CD4-positive, alpha-beta T cell treated with Interleukin-21 for 1 hour (primary cell): Measurements from ENCODE around the gene SDF2L1.
"Not testable (repeated sequence)": the region's sequence is repeated elsewhere in the genome, so short reads cannot be mapped to it uniquely, and the experiment has no call there.

ENCODE experiments used
- DNase-seq: peaks from one replicate; pipeline ENCODE4 v3.0.0-alpha.2; 2020

The SDF2L1 gene

DNA sequence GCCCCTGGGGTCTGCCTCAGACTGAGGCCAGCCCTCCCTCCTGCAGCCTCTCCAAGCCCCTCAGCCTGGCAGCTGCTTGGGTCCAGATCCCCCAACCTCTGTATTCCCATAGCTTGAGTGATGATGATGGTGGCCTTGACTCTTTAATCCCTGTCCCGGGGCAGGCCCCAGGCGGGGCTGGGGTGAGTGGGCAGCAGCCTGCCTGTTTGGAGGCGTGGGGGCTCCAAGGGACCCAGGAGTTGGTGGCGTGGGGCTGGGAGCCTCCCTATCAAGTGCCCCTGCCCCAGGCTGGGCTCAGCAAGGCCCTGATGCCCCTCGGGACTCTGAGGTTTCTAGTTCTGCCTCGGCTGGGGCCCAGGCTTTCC is 46.2 kb downstream of the SDF2L1 start:
- no peak for DNase-seq

DNA sequence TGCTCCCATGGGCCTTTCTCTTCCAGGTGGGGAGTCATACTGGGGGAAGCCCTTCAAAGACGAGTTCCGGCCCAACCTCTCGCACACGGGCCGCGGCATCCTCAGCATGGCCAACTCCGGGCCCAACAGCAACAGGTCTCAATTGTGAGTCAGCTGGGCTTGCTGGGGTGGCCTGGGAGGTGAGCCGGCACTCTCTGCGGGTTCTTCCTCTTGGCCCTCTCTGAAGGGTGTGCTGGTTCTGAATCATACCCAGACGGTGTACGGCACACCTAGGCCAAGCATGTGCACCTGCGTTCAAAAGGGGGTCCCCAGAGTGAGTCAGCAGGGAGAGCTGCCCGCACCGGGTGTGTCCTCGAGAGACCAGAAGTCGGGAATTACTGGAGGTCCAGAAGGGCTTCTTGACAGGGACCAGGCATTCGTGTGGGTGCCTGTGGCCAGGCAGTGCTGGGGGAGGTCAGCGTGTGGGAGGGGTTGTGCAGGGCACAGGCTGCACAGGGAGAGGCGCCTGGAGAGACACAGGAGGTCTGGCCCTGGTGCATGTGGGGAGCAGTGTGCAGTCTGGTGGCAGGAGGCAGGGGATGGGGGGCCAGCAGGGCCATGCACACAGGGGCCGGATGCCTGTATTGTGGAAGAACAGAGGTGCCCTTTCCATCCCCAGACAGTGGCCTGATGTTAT is 46.7 kb downstream of the SDF2L1 start:
- DNase-seq: no peak

DNA sequence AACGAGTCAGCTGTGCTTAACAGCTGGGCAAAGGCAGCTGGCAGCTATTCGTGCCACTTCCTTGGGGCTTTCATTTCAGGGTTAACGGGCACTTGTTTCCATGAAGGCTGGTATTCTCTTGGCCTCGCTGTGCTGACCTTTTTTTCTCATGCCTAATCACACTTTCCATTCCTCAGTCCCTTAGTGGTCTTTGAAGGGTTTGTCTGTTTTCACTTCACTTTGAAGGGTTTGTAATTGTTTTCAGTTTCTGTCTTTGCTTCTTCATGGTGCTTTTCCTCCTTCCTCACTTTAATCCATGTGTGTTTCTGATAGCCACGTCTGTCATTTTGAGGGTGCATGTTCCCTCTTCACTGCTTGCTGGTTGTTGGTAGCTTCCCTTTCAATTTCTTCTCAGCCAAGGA is 48.3 kb downstream of the SDF2L1 start:
- no peak for DNase-seq

DNA sequence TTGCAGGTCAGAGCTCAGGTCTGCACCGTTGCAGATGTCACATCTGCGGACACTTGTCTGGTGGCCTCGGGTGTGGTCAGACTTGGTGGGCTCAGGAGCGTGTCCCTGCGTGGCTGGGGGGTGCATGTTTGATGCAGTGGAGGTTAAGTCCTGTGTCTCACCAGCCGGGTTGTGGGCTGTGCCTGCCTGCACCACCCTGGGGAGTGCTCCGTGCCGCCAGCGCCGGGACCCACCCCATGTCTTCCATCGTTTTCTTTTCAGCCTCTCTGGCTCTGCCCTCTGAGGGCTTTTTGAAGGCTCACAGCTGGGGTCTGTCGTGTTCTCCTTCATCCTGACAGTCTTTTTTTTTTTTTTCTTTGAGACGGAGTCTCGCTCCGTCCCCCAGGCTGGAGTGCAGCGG is 49.7 kb downstream of the SDF2L1 start:
- DNase-seq: no peak

DNA sequence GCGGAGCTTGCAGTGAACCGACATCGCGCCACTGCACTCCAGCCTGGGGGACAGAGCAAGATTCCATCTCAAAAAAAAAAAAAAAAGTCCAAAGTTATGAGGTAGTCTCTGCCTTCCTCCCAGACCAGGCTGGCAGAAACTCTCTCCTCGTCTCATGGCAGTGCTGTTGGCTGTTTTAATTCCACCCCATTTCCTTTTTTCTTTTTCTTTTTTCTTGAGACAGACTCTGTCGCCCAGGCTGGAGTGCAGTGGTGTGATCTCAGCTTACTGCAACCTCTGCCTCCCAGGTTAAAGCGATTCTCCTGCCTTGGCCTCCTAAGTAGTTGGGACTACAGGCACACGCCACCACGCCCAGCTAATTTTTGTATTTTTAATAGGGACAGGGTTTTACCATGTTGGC is 50.8 kb downstream of the SDF2L1 start:
- DNase-seq: not testable (repeated sequence)

DNA sequence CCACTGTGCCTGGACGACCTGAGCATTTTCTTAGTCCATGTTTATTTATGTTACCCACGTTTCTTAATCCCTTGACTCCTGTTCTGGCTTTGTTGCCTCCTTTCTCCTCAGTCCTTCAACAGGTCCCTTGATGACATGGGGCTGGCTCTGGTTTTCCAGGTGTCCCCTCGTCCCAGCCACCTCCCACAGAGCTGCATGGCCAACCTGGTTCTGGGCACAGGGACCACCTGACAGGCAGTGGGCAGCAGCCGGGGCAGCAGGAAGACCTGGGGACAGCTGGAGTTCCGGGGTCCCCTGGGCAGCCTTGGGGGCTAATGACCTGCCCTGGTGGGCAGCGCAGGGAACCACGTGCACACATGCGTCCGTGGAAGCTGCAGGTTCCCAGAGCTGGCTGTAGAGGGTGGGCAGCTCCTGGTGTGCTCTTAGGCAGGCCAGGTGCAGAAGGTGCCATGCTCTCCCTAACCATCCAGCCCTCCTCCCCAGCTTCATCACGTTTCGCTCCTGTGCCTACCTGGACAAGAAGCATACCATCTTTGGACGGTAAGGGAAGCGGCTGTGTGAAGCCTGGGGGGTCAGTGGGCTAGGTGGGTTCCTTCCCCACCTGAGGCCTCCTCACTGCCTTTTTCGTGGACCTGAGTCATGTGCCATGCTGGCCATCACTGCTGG is 51.4 kb downstream of the SDF2L1 start:
- no peak for DNase-seq
